GM18867 (cell line): Measurements from ENCODE around the gene ELMOD3.

Experiments used
- ATAC-seq: cut with Tn5 transposase; IDR thresholded peaks from one replicate; pipeline ENCODE4 v1.9.1; 2021; ENCODE audit warnings: mild to moderate bottlenecking, moderate library complexity; ENCODE audit not compliant: unreplicated experiment

ELMOD3 gene

DNA sequence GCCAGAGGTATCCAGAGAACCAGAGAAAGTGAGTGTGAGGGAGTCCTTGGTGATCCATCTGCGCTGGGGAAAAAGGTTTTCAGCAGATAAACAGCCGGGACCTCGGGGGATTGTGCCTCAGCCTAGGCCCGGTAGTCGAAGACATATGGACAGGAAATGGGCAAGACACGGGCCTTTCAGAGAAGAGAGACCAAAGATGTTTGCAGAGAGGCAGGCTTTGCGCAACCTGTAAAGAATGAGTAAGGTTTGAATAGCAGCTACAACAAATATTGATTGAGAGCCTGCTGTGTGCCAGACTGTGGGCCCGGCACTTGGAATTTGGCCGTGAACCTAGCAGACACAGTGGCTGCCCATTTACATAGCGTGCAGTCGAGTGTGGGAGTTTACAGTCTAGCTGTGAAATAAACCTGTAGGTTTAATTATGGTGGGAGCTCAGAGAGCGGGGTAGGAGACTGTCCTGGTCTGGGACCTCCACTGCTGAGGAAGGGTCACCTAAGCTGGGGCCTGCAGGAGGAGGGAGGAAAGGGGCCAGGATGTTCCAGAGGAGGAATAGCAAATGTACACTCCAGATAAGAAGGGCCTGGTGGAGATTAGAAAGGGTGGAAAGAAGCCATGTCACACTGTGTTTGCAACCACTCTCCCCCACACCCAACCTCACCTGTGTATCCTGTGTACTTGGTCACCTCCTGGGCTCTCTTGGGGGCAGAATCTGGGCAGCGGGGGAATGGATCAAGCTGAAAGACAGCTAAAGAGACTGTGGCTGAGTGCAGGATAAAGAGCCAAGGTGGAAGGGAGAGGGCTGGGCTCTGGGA is 66.9 kb downstream of the ELMOD3 start:
- no peak for ATAC-seq

DNA sequence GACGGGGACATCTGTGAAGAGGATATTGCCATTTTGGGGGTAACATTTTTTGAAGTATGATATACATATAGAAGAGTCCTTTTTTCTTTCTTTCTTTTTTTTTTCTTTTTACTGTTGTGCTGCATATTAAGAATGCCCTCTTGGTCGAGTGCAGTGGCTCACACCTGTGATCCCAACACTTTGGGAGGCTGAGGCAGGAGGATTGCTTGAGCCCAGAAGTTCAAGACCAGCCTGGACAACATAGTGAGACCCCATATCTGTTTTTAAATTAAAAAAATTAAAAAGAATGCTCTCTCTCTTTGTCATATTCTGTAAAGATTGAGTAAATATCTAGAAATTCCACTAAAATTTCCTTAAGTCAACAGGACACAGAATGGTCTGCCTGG is 67.5 kb downstream of the ELMOD3 start:
- ATAC-seq, result no peak

DNA sequence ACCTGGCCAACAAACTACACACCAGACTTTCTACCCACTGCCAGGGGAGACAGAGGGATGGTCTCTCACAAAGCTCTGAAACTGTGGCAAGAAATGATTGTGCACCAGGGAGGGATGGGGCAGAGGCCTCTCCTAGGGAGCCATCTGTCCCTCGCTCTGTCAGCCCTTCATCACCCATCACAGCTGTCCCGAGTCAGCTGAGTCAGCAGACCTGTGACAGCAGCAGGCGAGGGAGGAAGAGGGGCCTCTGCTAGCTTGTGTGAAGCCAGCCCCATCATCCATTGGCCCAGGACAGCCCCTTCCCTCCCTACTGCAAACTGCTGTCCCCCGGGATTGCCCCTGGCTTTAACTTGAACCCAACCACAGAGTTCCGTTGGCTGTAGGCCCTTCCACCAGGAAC is 69.0 kb downstream of the ELMOD3 start:
- ATAC-seq, result no peak

DNA sequence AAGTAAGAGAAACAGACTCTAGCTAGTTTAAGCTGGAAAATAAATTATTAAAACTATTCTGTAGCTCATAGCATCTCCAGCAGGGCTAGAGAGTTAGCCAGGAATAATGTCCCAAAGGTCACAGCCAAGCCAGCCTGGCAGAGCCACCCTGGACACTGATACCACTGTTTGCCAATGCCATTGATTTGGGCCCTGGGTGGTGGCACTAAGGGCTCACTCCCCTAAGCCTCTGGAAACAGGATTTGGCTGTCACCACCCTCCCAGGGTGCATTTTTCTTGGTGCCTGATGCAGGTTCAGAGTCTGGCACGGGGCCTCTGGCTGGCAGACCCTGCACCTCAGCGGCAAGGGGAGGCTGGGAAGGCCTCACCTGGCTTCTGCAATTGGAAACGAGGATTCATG is 71.0 kb downstream of the ELMOD3 start:
- no peak for ATAC-seq

DNA sequence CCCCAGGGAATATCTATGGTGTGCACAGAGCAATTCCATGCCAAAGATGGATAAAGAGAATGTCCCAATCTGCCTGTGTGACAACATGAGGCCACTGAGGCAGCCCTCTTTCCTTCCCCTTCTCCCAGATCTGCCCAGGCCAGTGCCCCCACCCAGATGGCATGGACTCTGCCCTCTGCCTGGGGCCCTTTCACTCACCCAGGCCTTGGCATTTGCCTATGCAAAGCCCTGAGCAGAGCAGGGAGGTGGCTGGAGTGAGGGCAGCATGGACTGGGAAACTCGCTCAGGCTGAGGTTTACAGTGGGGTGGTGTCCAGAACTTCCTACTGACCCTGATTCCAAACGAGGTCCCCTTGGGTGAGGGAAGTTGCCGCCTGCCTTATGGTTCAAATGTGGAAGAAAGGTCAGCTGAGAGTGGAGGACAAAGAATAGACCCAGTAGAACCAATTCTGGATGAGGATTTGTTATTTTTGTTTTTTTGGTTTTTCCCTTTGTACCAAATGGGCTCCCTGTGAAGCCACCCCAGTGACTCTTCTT is 72.8 kb downstream of the ELMOD3 start:
- no peak for ATAC-seq

DNA sequence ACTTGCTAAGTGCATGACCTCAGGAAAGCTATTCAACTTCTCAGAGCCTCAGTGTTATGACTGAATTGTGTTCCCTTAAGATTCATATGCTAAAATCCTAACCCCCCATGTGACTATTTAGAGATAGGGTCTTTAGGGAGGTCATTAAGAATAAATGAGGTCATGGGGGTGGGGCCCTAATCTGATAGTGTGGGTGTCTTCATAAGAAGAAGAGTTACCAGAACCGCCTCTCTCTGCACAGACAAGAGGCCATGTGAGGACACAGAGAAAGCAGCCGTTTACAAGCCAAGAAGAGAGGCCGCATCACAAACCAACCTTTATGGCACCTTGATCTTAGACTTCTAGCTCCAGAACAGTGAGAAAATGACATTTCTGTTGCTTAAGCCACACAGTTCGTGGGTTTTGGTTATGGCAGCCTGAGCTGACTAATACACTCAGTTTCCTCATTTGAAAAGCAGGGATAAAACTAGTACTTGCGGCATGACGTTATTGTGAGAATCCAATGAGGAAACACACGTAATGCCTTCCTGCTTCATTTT is 73.8 kb downstream of the ELMOD3 start:
- no peak for ATAC-seq

DNA sequence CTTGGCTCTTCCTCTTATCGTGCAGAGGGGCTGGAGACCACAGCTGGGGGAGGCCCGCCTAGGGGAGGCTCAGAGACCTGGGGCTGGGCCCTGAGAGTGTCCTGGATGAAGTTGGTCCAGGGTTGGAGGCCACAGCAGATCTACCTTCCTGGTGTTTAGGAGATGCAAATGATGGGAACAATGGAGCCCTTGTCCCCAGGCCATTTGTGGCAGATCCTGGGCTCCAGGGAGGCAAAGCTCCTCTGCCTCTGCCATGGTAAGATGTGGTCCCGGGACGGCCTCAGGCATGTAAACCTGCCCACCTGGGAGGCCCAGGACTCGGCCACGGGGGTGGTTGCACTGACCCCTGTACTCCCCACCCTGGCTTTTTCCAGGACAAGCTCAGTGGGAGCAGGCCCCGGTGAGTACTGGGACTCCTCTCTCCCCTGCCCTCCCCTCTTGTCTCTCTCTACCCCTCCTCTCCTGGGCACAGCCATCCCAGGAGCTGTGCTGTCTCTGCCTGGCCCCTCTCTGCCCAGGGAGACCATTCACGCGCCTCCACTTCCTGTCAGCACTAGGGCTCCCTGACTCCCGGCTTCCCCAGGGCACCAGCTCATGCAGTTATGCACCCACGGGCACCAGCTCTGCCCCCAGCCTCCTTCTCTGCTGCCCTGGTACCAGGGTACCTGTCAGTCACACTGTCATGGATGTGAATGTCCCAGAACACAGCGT is 74.8 kb downstream of the ELMOD3 start:
- no peak for ATAC-seq

DNA sequence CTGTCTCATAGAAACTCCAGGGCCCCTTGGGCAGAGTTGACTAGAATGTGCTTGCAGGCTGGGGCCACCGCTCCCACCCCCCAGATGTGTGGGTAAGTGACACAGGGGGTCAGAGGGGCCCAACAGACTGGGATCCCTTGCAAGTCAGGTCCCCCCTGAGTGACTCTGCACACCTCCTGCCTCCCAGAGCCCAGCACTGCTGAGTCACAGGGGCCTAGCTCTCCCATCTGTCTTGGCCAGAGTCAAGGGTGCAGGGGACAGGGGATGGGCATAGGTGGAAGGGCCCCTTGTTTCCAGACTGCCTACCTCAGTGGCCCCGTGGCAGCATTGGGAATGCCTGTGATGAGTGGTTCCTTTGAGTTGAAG is 75.3 kb downstream of the ELMOD3 start:
- no peak for ATAC-seq

DNA sequence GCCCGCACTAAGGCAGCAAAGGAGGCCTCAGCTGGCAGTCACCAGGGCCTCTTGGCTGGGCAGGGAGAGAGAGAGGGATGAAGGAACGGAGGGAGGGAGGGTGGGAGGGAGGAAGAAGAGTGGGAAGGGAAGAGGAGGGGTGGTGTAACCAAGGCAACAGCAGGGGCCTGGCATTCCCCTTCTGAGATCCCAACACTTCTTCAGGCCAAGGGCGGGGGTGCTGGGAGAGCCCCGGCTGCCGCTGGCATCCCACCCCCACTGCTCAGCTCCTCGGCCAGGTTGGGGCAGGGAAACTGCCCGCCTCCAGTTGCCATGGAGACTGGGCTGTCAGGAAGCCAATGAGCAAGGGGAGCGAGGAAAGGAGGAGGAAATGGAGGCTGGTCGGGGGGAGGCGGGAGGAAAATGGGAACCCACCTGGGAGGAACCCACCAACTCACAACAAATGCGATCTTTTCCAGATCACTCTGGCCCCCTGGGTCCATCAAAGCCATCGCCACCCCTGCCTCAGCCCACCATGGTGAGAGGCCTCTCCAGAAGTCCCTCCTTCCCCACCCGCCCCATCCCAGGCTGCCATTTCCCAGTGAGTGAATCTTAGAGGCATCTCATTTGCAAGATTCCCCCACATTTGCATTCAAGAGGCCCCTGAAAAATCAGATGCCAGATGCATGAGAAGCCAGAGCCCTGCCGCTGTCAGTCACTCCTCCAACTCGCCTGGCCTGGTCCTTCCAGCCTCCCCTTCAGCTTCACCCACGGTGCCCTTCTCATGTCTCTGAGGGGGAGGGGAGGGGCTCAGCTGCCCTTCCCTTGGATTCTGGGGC is 76.4 kb downstream of the ELMOD3 start:
- no peak for ATAC-seq

DNA sequence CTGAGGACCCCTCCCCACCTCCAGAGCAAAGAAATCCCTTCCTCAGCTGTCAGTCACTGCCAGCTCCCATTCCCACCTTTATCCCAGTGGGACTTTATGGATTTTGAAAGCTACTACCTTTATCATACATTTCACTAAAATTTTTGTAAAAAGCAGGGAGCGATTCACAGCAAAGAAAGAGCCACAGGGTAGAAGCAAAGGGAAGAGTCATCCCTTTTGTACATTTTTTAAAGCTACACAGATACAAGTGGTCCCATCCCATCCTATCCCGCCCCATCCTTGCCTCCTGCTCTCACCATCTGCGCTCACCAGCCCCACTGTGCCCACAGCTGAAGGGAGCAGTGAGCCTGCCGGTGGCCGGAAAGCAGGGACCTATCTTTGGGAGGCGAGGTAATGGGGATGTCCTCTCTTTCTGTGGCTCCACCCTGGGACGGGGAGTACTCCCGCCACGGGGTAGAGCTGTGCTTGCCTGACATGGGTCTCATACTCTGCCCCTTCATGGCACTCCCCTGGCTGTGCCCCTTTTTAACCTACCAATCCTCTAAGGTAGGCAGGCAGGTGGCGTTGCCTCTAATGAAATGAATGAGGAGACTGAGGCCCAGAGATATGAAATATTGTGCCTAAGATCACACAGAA is 77.1 kb downstream of the ELMOD3 start:
- ATAC-seq, result no peak

DNA sequence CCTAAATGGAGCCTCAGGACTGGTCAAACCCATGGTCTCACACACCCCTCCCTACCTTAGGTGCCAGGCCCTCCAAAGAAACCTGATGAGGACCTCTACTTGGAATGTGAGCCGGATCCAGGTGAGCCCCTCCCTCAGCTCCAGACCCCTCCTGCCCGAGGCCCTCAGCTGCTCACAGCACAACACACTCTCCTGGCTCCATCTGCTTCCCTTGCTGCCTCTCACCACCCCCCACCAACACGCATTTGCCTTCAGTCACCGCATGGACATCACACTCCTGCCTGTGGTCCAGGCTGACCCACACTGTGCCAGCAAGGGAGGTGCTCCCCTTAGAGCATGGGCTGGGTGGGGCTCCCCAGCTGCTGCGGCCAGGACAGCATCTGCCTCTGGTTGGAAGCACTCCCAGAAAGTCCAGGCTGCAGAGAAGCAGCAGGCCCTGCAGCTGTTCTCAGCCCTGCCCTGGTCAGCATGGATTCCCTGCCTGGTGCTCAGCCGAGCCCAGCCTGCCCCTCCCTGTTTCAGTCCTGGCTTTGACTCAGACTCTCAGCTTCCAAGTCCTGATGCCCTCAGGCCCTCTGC is 79.0 kb downstream of the ELMOD3 start:
- ATAC-seq, result no peak

DNA sequence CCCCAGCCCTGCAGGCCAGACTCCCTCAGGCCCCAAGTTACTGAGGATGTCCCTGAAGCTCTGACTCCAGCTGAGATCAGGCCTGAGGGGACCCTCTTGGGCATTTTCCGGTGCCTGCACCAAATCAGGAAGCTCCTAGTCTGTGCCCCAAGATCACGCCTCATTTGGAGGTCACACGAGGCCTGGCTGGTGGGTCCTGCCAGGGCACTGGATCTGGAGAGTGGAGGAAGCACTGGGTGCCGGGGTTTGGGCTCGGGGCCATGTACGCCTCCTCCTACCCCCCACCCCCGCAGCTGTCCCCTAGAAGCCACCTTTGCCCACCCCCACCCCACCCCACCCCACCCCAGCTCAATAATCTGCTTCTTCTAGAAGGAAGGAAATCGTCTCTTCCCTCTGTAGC is 80.1 kb downstream of the ELMOD3 start:
- no peak for ATAC-seq

DNA sequence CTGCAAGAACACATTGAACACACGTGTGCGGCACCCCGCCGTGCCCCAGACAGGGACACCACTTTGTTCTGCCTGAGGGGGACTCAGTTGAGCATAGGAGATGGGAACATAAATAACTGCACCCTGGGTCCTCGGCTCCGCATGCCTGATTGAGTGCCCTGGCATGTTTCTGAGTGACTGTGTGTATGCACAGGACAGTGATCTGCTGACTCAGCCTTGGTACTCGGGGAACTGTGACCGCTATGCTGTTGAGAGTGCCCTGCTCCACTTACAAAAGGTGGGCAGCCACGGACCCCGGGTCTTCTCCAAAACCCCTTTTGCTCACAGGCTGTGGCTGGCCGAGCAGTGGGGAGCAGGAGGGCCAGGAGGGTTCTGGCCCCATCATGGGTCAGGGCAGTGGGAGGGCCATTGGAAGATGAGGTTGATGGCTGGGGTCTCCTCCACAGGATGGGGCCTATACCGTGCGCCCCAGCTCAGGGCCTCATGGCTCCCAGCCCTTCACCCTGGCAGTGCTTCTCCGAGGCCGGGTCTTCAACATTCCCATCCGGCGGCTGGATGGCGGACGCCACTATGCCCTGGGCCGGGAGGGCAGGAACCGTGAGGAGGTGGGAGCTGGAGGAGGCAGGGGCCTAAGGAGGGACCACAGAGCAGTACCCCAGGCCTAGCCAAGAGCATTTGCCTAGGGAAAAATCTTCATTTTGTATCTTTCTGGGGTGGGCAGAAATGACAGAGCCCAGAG is 80.8 kb downstream of the ELMOD3 start:
- no peak for ATAC-seq

DNA sequence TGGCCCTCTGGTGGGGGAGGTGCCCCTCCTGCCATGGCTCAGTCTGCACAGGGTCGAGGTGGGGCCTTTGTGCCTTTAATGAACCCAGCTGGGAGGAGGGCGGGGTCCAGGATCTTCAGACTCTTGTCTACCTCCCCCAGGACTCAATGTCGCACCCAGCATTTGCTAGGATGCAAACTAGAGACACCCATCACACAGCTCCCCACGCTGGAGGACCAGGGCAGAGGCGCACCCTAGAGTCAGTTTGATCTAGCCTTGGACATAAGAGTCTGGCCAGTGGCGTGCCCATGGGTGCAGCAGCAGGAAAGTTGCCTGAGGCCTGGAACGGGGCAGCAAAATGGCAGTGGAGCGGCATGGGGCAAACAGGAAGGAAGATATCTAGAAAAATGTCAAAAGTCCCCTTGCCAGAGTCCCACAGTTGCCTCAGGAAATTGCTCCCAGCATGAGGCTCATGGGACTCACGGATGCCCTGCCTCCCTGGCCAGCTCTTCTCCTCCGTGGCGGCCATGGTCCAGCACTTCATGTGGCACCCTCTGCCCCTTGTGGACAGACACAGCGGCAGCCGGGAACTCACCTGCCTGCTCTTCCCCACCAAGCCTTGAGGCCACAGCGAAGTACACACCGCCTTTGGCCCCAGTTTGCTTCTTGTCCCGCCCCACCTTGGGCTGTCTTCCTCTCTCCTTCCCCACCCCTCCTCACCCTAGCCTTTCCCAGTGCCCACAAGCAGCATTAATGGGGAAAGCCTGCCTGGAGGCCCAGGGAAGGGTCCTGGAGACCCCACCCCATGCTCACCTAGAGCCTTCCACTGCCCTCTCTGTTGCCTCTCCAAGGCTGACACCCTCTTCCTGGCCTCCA is 81.6 kb downstream of the ELMOD3 start:
- ATAC-seq, result no peak

DNA sequence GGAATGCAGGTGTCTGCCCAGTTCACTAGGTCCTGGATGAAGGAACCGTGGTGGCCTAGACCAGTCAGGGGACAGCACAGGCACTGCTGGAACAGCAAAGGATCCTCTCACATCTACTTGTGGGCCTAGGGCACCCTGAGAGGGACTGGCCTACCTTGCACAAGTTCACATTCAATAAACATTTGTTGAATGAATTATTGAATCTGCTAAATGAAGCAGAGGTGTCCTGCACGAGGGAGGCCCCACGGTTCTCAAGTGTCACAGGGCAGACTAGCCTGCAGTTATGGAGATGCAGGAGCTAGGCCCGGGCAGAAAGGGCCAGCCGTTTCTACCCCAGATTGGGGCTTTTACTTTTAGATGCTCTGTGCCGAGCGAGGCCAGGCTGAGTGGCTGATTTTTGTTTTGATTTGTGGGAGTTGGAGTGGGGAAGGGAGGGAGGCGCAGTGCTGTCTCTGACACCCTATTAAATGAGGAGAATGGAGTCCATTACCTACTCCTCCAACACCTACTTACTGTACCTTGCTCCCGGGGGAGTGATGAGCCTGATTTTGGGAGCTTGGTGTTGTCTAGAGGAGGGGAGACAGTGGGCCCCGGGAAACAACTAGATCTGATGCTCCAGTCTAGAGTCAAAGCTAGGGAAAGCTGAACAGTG is 82.4 kb downstream of the ELMOD3 start:
- ATAC-seq, result no peak

DNA sequence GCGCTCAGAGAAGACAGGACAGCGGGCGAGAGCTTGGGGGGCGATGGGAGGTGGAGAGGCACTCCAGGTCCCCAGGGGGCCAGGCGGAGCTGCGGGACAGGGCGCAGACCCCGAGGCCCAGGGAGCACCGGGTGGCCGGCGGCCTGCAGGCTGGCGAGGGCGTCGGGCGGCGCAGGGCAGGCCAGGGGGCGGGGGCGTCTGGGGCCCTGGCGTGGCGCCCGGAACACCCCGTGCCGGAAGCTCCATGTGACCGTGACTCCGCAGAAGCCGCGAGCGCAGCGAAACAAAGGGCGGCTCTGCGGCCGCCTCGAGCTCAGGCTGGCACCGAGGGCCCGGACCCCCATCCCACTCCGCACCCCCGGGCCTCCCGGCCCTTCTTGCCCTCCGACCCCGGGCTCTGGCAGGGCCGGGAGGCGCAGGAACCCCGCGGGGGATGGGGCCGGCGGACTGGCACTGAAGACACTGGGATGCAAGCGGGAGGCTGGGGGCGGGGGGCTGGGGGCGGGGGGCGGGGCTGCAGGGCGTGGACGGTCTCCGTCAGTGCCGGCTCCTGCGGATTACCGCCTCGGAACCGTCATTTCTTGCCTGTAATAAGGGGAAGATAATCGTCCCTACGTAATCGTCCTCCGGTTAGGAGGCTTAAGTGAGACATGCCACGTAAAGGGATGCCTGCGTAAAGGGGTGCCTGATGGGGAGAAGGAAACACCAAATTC is 83.1 kb downstream of the ELMOD3 start:
- peak; percentile 89 for ATAC-seq

DNA sequence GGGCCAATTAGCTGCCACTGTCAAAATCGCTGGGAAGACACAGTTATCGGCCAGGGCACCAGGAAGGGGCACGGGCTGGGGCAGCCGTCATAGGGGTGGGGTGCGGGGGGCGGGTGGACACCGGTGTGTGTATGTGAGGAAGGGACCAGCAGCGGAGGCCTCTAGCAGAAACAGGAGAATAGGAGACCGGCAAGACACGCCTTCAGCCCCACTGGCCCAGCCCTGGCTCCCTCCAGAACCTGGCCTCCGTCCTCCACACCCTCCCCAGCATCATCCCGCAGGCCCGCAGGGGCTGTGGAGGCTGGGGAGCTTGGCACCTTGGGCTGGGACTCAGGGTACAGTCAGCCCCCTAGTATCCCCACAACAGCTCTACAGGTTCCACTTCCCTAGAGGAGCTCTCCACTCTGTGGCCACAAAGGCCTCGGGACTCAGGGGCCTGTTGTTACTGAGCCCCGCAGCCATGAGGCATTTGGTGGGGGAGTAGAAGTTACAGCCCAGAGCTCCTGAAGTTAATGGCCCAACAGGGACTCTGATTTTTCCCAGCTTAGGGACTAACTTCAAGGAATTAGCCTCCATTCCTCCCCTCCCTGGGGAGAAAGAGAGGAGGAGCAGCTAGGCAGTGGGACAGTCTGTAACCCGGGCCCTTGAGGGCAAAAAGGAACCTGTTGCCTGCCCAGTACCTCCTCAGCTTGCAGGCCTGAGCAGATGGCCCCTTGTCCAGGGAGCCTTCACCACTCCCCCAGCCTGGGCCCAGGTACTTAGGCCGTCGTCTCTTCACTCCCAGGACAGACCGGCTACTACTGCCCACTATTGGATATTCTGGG is 83.8 kb downstream of the ELMOD3 start:
- ATAC-seq, result no peak
